Gastrocnemius medialis (tissue), 4 donors: Measurements from ENCODE around the gene NECAP2.

Source experiments
- POLR2A ChIP-seq, 2 donors: fragments of 450-650 bp; IDR thresholded peaks; one replicate each; pipeline ENCODE4 v1.6.1; 2017; ENCODE audit warnings: antibody characterized with exemption in 2 of 2, mild to moderate bottlenecking in 2 of 2, moderate library complexity in 2 of 2
- TF ChIP-seq, protein P1 (sequence below), 5 experiments: fragments of 450-650 bp in 3 of 5; fragments of 200-600 bp in 2 of 5; sonication (generic) in 2 of 5; IDR thresholded peaks in 4 of 5; conservative IDR thresholded peaks in 1 of 5; 1 replicate in 4 of 5; 2 replicates in 1 of 5; pipeline ENCODE4 v1.5.1; 2016 to 2019; ENCODE audit warnings: antibody characterized with exemption in 5 of 5, mild to moderate bottlenecking in 3 of 5, moderate library complexity in 3 of 5

DNA sequence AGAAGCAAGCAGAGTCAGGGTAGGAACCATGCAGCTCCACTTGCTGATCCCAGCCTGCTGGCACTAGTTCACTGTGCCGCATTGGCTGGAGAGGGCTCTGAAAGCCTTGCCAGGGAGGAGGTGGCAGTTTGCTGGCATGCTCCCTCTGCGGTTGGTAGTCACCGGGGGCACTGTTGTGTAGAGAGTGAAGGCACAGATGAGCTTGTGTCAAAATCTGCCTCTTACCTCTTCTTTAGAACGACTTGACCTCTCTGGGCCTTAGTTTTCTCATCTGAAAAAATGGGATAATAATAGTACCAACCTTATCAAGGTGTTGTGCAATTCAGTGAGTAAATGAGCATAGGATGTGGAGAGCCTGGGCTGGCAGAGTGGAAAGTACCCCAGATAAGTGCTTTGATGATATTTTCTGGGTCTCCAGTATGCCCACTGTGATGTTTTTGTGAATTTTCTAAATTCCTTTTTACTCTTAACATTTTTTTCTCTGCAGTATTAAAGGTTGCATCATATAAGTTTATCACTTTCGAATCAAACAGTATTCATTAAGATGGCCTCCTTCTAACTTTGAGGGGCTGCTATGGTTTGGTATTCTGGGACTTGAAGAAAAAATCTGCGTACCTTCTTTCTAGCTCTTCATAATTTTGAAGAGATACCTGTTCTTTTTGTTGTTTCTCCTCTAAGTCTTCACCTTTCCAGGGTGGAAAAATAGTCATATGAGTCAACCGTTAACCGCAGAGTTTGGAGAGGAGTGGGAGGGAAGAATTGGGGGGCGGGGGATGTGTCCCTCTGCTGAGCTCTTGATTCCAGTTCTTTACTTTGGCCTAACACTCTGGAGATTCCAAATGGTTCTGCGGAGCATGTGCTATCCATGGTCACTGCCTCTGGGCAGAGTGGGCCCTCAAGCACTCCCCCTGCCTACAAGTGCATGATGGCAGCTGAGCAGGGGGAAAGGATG is 46.7 kb upstream of the NECAP2 start:
- TF ChIP-seq, protein P1, sequence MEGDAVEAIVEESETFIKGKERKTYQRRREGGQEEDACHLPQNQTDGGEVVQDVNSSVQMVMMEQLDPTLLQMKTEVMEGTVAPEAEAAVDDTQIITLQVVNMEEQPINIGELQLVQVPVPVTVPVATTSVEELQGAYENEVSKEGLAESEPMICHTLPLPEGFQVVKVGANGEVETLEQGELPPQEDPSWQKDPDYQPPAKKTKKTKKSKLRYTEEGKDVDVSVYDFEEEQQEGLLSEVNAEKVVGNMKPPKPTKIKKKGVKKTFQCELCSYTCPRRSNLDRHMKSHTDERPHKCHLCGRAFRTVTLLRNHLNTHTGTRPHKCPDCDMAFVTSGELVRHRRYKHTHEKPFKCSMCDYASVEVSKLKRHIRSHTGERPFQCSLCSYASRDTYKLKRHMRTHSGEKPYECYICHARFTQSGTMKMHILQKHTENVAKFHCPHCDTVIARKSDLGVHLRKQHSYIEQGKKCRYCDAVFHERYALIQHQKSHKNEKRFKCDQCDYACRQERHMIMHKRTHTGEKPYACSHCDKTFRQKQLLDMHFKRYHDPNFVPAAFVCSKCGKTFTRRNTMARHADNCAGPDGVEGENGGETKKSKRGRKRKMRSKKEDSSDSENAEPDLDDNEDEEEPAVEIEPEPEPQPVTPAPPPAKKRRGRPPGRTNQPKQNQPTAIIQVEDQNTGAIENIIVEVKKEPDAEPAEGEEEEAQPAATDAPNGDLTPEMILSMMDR (IDR thresholded peaks at IDR 0.05 in 4 of 5, conservative IDR thresholded peaks at IDR 0.05 in 1 of 5), result no peak
- no peak for TF ChIP-seq POLR2A (IDR thresholded peaks at IDR 0.05)
